IPS-18c (cell line): Measurements from ENCODE around the gene CWC15.
"Not testable (repeated sequence)": the region's sequence is repeated elsewhere in the genome, so short reads cannot be mapped to it uniquely, and the experiment has no call there.

ENCODE experiments used
- H3K4me3 ChIP-seq: 2 replicates; pipeline ENCODE4 v1.7.0; 2013; ENCODE audit warnings: low read depth, mild to moderate bottlenecking, low read length, moderate library complexity; ENCODE audit not compliant: insufficient read depth
- H3K9me3 ChIP-seq: one replicate; pipeline ENCODE4 v1.6.1; 2013; ENCODE audit warnings: mild to moderate bottlenecking, low read length, moderate library complexity; ENCODE audit not compliant: control insufficient read depth, insufficient read depth

Gene CWC15

DNA sequence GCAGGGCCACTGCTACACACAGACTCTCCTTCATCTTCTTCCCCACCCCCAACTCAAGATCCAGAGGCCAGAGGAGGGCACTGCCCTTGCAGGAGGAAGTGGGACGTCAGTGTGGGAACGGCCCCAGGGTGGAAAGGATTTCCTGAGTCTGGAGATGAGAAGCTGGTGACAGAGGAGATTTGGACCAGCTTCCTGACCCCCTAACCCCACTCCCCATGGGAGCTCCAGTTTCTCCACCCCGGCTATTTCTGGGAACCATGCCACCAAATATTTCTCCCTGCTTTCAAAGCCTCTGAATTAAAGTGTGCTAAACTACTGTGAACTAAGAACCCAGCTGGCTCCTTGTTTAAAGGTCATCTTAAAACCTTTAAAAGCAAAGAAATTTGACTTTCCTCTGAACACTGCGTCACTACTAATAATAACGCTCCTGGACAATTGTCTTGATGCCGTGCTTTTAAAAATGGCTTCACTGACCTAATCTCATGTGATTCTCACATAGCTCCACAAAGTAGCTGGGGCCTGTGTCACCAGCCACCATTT, 46.6 kb downstream of the CWC15 start:
- Histone ChIP-seq H3K4me3 (no peak overlapping the region), H3K9me3 (no peaks in the 10 kb centered on the region)

DNA sequence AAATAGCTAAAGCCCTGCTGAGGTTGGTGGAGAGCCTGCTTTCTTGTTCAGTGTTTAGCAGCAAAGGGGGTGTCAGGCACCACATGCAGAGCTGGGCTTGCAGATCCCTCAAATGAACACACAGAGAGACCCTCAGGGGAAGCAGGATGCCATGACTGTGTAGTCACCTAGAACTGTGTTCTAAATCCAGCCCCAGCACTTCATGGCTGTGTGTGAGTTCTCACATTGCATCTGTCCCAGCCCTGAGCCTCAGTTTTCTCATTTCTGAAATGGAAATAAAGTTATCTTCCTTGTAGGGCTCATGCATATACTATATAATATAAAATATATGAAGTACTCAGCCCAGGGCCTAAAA, 47.1 kb downstream of the CWC15 start:
- H3K9me3 ChIP-seq, result no peaks in the 10 kb centered on the region
- no peak overlapping the region for H3K4me3 ChIP-seq

DNA sequence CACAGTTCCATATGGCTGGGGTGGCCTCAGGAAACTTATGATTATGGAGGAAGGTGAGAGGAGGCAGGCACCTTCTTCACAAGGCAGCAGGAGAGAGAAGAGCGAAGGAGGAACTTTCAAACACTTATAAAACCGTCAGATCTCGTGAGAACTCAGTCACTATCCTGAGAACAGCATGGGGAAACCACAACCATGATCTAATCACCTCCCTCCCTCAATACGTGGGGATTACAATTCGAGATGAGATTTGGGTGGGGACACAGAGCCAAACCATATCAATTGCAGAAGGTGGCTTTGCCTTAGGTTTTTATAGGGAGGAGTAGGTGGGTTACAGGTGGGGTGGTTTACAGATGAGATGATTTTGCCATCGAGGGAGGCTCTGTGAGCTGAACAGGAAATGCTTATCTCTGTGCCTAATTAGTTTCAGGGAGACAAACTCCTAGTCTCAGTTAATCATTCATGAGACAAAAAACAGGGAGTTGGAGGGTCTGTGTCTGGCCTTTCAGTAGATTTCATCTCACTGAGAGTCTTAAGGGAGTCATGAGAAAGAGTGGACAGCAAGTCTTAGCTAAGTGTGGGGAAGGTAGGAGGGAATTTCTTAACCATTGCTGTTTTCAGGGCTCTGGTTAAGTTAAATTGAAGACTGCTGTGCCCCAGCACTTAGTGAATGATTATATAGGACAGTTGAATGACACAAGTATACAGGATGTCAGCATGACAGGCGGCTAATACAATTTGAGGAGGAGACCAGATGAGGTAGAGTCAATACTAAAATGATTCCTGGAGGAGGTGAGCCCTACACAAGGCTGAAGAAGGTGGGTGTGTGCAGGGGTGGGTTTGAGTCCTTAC, 47.7 kb downstream of the CWC15 start:
- Histone ChIP-seq H3K4me3 (no peak overlapping the region), H3K9me3 (no peaks in the 10 kb centered on the region)

DNA sequence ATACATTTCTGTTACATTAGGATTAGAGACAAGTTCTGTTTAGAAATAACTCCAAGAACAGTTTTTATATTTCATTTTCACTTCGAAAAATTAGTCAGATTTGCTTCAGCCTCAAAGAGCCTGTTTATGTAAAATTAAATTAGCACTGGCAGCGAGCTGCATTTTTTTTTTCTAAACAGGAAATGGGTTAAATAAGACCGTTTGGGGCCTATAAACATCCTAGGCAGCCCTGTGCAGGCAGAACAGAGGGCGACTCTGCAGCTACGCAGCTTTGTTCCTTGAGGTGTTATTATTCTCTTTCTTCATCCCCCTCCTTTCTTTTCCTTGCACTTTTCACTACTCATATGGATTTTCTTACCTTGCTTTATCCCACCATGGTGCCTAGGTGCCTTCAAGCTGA, 48.7 kb downstream of the CWC15 start:
- H3K4me3 ChIP-seq, result no peak overlapping the region
- H3K9me3 ChIP-seq, result no peaks in the 10 kb centered on the region

DNA sequence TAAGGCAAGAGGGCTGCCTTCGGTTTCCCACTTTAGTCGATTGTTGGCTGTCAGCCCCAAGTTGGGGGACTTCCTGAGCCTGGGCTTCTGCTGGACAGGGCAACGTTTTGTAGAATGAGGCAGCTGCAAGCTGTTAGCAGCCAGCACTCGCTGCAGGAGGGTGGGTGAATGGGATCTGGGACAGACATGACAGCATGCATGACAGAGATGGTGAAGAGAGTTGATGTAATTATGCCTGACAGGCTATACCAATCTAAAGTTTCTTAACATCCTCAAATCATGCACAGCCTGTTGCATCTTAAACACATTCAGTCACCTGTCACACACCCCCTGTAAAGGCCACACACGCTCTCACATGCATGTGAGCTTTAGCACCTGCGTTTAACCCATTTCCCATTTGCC, 49.2 kb downstream of the CWC15 start:
- no peaks in the 10 kb centered on the region for H3K9me3 ChIP-seq
- H3K4me3 ChIP-seq, result no peak overlapping the region

DNA sequence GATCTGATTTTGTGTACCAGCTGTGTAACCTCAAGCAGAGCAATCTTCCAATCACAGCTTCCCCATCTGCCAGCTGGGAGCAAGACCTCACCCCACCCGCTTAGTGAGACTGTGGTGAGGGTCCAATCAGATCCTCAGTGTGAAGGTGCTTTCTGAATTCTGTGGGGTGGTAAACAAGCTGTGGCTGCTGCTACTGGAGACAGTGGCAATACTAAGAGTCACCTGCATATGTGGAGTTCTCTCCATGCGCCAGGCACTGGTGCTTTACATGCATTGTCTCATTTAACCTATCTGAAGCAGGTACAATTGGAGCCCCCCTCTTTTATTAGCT, 50.4 kb downstream of the CWC15 start:
- H3K9me3 ChIP-seq, result no peaks in the 10 kb centered on the region
- no peak overlapping the region for H3K4me3 ChIP-seq

DNA sequence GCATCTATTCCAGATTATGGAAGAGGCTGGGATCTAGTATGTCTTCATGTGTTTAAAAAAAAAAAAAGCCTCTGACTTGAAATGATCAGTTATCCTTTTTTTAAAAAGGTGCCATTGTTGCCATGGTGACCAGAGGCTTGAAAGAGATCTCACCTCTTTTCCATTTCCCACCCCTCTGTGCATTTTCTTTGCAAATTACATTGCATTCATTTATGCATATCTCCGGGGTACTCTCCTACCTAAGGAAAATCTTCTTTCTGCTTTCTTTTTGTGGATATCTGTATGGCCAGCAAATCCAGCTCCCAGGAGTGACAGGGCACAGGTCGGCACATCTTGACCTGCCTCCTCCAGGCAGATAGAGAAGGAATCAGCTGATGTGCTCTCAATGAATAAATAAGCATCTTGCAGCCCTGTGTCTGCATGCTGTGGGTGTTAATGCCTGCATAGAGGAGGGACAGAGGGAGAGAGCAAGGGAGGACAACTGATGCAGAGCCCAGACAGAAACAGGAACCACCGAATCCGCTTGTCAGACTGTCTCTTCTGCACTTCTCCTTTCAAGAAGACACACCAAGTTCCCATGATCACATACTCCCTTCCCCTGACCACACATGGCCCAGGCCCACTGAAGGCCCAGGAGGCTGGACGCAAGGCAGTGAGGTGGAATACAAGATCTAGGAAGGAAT, 50.9 kb downstream of the CWC15 start:
- Histone ChIP-seq H3K9me3 (no peaks in the 10 kb centered on the region), H3K4me3 (no peak overlapping the region)

- Histone ChIP-seq H3K9me3 (no peaks in the 10 kb centered on the region), H3K4me3 (no peak overlapping the region)
Observed at GRCh38 chr11:94920311-94920710, 53.0 kb downstream of the CWC15 start.

- H3K9me3 ChIP-seq, H3K4me3 ChIP-seq: not testable (repeated sequence)
Observed at GRCh38 chr11:94913718-94914394, 59.5 kb downstream of the CWC15 start.

DNA sequence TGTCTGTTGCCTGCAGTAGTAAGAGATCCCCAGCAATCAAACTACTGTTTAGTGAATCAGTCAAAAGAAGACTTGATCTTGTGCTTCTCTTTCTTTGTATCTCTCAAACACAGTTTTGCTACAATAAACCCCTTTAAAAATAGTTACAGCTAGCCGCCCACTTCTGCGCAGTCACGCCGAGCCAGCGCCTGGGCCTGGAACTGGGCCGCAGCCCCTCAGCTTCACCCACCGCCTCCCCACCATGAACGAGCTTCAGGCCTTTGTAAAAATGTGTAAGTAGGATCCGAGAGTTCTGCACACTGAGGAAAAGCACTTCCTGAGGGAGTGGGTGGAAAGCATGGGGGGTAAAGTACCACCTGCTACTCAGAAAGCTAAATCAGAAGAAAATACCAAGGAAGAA, 60.5 kb downstream of the CWC15 start:
- H3K9me3 ChIP-seq, result no peaks in the 10 kb centered on the region

More for the DNA sequence above, 60.5 kb downstream of the CWC15 start:
- H3K4me3 ChIP-seq, result no peak overlapping the region
